Epithelial cell of prostate (primary cell): ENCODE measurements around the gene DUSP1.

Experiments used
- DNase-seq: peaks from one replicate; pipeline ENCODE4 v3.0.0-alpha.2; 2011; ENCODE audit warnings: low read depth, low spot score
- H3K27ac ChIP-seq: fragments of 450-650 bp; 2 replicates; pipeline ENCODE4 v1.5.1; 2017; ENCODE audit warnings: mild to moderate bottlenecking

DUSP1 gene

GRCh38 chr5:172782169-172783039 lies 11.4 kb upstream of the DUSP1 start:
- DNase-seq = no peak
- H3K27ac ChIP-seq = peak overlapping the region; percentile 63

- no peak overlapping the region for H3K27ac ChIP-seq
- no peak for DNase-seq
Observed at GRCh38 chr5:172779691-172780341, 8.8 kb upstream of the DUSP1 start.

GRCh38 chr5:172777881-172778814 lies 7.2 kb upstream of the DUSP1 start:
- peak; percentile 87 for DNase-seq

DNA sequence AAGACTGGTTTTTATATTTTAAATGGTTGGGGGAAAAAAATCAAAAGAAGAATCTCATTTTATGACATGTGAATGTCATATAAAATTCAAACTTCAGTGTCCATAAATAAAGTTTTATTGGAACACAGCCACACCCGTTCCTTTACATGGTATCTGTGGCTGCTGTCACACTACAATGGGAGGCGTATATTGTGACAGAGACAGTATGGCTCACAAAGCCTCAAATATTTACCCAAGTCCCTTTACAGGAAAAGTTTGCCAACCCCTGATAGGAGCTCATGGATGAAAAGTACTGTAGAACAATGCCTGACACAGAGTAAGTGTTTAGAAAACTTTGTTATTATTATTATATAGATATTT lies 5.2 kb upstream of the DUSP1 start:
- DNase-seq = no peak
- H3K27ac ChIP-seq = peak overlapping the region; percentile 92

More at GRCh38 chr5:172777881-172778814, 7.2 kb upstream of the DUSP1 start:
- peak overlapping the region; percentile 92 for H3K27ac ChIP-seq

- DNase-seq = peak; percentile 87
- peak overlapping the region; percentile 92 for H3K27ac ChIP-seq
Observed at GRCh38 chr5:172775326-172776234, 4.6 kb upstream of the DUSP1 start.

GRCh38 chr5:172774561-172775315 lies 3.7 kb upstream of the DUSP1 start:
- DNase-seq = no peak
- peak overlapping the region; percentile 92 for H3K27ac ChIP-seq

DNA sequence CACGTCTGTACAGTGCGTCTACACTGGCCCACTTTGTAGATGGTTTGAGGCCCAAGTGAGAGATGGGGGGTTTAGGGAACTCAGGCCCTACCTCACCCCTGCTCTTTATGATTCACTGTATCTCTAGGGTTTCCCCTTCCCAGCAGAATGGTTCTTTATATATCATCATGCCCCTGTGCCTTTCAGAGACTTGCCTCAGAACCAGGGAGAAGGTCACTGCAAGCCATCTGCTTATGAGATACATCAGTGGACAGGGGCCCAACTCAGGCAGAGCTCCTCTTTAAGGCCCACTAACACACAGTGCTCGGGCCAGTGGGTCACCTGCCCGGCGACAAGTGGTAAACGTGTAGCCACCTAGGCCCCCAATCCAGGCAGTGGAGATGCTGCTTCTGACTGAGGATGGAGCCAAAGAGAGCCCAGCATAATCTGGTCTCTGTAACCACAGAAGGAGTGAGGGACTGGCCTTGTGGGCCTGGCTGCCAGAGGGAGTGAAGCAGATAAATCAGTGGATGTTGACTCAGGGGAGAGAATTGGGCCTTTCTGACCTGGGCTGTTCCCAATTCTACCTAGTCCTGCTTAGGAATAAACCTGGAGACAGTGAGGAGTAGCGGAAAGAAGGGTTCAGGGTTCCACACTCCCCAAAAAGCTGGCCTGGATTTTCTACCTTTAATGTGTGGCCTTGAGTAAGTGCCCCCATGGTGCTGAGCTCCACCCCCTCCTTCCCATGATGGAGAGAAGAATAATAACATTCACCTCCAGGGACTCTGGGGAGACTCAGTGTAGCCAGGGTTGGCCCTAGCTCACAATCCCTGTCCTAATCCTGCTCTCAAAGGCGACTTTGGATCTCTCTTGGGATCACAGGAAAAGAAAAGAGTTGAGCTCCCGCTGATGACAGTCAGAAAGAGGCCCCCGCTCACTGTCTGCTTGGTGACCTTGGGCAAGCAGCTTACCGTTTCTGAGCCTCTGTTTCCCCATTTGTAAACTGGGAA lies 2.8 kb upstream of the DUSP1 start:
- H3K27ac ChIP-seq = peak overlapping the region; percentile 96
- no peak for DNase-seq

DNA sequence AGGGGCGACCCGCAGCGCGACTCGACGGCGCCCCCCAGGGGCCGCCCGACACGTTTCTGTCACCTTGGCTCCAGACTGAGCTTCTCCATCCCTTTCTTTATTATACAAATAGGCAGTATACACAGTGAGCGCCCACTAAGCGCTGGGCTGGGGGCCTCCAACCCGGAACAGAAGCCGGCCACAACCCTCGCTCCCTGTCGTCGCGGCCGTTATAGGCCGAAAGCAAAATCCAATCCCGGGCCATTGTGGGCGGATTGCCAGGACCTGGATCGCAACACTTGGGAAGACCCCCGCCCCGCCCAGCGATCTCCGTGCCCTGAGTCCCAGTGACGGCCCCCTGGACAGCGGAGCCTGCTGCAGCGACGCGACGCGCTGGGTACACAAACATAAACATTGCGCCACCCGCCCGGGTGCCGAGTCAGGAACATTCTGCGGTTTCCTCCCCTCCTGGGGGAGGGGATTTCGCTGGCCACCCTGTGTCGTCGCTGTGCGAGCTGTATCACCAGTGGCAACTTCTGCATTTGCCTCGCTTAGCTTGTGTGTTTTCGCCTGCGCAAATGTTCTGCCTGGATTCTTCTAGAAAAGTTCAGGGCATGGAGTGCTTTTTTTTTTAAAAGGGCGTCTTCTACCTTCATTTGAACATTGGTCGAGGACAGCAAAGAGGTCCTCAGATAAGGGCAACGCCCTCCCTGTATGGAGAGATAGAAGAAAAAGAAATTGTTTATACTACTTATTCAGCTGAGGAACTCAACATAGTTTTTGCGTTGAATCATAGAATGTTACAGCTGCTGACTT lies 1.3 kb upstream of the DUSP1 start:
- DNase-seq = no peak
- peak overlapping the region; percentile 96 for H3K27ac ChIP-seq

- peak overlapping the region; percentile 96 for H3K27ac ChIP-seq
- DNase-seq = no peak
Observed at GRCh38 chr5:172771439-172772111, 580 bp upstream of the DUSP1 start.

DNA sequence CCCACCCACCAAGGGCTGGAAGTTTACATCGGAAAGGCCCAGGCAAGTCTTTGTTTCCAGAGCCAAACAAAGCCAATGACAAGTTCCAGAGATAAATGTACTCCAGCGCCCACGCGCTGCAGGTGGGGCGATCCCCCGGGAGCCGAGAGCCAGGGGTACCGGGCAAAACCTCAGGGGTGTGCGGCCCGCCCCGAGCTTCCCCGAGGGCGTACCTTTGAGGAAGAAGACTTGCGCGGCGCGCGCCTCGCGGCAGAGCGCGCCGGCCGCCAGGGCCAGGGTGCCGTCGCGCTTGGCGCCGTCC lies 671 bp downstream of the DUSP1 start:
- DNase-seq = no peak

GRCh38 chr5:172769616-172770373 lies 1.2 kb downstream of the DUSP1 start:
- DNase-seq = no peak
- H3K27ac ChIP-seq = peak overlapping the region; percentile 96

More for the DNA sequence above, 671 bp downstream of the DUSP1 start:
- H3K27ac ChIP-seq = peak overlapping the region; percentile 96

- DNase-seq = no peak
- peak overlapping the region; percentile 96 for H3K27ac ChIP-seq
Observed at GRCh38 chr5:172769342-172769615, 1.7 kb downstream of the DUSP1 start.

GRCh38 chr5:172768573-172769341 lies 2.2 kb downstream of the DUSP1 start:
- no peak for DNase-seq
- peak overlapping the region; percentile 96 for H3K27ac ChIP-seq

DNA sequence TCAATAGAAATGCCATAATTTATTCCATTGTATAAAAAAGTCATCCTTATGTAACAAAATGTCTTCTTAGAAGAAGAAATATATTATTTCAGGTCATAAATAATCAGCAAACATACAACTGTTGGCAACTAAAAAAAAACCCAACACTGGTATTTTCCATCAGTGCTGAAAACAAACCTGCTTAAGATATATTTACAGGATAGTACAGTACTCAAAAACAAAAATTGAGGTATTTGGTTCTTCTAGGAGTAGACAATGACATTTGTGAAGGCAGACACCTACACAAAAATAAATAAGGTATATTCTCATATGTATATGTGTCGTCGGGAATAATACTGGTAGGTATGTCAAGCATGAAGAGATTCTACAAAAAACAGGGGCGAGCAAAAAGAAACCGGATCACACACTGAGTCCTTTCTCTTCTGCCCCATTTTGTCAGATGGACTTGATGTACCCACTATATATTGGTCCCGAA lies 2.9 kb downstream of the DUSP1 start:
- peak overlapping the region; percentile 96 for H3K27ac ChIP-seq
- no peak for DNase-seq
